Stimulated activated naive CD4-positive, alpha-beta T cell (primary cell): ENCODE measurements around the gene MCF2L.
"Not testable (repeated sequence)": the region's sequence is repeated elsewhere in the genome, so short reads cannot be mapped to it uniquely, and the experiment has no call there.

Source experiments
- DNase-seq, 6 experiments: peaks; one replicate each; lab custom pipeline; 2025; lab: John Stamatoyannopoulos, UW

Gene MCF2L

DNA sequence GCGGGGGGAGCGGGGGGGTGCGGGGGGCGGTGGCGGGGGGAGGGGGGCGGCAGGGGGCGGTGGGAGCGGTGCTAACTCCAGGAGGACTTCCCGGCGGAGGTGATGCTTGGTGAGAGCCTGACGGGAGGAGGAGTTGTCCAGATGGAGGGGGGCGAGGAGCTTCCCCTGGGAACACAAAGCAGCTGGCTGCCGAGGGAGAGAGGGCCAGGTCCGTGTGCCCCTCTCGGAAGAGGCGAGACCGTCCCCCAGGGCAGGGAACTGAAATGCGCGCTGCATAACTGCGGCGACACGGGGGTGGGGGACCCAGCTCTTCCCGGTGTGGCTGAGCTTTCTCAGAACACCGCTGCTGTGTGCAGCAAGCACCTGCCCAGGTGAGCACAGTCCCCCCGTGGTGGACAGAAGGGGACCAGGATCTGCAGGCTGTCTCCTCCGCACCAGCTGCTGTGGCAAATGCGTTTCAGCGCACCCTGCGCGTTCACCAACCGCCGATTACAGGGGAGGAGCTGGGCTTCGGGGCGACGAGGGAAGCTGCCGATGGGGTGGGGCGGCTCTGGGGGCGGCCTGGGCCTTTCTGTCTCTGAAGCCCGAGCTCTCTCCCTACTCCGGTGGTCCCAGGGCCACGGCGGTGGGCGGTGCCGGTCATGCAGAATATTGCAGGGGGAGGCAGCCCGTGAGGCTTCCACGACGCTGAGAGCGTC lies 81.9 kb downstream of the MCF2L start:
- no peak for DNase-seq

DNA sequence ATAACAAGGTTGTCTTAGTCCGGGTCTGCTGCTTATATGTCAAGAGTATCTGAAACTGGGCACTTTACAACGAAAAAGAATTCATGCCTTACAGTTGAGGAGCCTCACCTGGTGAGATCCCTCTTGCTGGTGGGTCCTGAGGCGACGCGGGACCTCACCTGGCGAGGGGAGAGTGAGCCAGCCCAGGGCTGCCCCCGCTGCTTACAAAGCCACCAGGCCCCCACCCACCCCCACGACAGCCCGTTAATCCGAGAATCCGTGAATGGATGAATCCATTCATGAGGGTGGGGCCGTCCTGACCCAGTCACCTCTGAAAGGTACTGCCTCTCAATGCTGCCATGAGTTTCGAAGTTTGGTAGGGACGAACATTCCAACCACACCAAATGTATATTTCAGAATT lies 82.6 kb downstream of the MCF2L start:
- no peak for DNase-seq

DNA sequence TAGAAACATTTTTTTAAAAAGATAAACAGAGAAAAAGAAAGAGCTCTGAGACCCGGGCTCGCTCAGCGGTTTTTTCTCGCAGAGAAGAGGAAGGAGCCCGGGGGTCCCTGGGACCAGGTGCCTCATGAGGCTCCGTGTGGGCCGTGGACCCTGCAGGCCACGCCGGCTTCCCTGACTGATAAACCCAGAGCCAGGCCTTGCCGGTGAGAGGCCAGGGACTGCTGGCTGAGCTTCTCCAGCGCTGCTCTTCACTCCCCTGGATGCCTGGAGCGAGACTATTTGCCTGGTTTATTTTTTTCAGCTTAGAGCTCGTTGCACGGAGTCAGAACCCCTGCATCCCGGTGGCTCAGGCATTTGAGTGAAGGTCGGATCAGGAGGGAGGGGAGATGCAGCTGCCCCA lies 83.2 kb downstream of the MCF2L start:
- no peak for DNase-seq

DNA sequence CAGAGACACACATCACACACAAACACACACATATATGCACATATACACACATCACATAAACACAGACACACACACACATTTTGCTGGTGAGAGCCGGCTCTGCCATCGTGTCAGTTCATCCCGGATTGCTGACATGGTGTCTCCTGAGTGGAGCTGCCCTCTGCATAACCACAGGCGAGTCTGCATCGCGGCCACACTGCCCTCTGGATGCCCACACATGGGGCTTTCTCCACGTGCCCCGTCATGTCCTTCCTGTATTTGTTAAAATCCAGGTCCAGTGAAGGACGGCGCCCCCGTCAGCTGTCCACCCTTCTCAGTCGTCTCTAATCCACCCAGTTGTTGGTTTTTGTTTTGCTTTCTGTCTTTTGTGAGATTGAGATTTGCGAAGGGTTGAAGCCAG lies 84.0 kb downstream of the MCF2L start:
- no peak for DNase-seq

DNA sequence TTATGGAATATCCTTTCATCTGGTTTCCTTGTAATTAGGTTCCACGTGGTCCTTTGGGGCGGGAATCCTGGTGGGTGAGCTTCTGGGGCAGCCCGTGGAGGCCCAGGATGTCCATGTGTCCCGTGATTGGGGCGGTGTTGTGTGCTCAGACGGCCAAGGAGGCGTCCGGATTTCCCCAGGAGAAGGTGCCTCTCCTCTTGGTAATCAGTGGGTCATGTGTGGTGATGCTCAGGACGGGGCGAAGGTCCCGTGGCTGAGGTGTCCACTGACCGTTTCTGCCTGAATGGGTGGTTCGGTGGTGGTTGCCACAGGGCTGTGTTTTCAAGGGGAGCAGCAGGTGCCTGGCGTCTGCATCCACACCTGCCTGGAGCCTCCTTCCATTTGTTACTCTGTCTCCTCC lies 84.4 kb downstream of the MCF2L start:
- no peak for DNase-seq

DNA sequence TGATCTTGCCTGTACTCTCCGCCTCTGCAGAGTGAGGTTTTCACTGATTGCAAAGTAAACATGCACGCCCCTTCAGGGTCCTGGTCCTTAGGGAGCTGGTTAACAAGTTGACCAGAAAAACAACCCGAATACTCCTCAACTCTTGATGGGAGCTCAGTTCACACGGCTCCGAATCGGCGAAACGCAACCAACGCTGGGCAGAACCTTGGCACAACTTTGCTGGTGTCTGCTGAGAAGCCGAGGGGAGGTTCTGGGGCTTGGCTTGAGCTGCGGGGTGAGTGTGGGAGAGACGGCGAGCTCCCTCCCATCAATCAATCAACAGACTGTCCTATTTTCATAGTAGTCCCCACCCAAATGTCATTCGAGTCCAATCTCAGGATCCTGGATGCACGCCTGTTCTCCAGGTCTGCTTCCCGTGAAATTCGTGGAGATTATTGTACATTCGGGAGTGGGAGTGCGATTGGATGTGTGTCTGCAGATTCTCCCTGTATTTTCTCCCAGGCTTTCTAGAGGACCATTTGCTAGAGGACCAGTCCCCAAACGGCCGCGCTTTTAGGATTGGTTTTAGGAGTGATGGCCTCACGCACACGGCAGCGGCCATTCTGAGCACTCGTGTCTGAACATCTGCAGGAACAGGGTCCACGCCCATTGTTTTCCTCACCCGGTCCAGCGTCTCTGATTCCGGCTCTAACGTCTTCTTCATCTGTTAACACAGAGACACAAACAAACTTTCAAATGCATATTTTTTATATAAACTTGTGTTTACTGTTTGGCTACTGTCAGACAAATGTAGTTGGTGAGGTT lies 85.0 kb downstream of the MCF2L start:
- DNase-seq = no peak

DNA sequence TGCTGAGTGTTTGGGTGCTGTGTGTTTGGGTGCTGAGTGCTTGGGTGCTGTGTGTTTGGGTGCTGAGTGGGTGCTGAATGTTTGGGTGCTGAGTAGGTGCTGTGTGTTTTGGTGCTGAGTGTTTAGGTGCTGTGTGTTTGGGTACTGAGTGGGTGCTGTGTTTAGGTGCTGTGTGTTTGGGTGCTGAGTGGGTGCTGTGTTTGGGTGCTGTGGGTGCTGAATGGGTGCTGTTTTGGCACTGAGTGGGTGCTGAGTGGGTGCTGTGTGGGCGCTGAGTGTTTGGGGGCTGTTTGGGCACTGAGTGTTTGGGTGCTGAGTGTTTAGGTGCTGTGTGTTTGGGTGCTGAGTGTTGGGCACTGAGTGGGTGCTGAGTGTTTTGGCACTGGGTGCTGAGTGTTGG lies 88.1 kb downstream of the MCF2L start:
- DNase-seq = no peak

DNA sequence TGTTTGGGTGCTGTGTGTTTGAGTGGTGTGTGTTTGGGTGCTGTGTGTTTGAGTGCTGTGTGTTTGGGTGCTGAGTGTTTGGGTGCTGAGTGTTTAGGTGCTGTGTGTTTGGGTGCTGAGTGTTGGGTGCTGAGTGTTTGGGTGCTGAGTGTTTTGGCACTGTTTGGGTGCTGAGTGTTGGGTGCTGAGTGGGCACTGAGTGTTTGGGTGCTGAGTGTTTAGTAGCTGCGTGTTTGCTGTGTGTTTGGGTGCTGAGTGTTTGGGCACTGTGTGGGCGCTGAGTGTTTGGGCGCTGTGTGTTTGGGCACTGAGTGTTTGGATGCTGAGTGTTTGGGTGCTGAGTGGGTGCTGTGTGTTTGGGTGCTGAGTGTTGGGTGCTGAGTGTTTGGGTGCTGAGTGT lies 88.5 kb downstream of the MCF2L start:
- DNase-seq = not testable (repeated sequence)

DNA sequence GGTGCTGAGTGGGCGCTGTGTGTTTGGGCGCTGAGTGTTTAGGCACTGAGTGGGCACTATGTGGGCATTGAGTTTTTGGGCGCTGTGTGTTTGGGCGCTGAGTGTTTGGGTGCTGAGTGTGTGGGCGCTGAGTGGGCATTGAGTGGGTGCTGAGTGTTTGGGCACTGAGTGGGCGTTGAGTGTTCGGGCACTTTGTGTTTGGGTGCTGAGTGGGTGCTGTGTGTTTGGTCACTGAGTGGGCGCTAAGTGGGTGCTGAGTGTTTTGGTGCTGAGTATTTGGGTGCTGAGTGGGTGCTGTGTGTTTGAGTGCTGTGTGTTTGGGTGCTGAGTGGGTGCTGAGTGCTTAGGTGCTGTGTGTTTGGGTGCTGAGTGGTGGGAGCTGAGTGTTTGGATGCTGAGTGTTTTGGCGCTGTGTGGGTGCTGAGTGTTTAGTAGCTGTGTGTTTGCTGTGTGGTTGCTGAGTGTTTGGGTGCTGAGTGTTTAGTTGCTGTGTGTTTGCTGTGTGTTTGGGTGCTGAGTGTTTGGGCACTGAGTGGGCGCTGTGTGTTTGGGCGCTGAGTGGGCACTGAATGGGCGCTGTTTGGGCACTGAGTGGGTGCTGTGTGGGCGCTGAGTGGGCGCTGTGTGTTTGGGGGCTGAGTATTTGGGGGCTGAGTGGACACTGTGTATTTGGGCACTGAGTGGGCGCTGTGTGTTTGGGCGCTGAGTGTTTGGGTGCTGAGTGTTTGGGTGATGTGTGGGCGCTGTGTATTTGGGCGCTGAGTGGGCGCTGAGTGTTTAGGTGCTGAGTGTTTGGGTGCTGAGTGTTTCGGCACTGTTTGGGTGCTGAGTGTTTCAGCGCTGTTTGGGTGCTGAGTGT lies 89.3 kb downstream of the MCF2L start:
- no peak for DNase-seq

DNA sequence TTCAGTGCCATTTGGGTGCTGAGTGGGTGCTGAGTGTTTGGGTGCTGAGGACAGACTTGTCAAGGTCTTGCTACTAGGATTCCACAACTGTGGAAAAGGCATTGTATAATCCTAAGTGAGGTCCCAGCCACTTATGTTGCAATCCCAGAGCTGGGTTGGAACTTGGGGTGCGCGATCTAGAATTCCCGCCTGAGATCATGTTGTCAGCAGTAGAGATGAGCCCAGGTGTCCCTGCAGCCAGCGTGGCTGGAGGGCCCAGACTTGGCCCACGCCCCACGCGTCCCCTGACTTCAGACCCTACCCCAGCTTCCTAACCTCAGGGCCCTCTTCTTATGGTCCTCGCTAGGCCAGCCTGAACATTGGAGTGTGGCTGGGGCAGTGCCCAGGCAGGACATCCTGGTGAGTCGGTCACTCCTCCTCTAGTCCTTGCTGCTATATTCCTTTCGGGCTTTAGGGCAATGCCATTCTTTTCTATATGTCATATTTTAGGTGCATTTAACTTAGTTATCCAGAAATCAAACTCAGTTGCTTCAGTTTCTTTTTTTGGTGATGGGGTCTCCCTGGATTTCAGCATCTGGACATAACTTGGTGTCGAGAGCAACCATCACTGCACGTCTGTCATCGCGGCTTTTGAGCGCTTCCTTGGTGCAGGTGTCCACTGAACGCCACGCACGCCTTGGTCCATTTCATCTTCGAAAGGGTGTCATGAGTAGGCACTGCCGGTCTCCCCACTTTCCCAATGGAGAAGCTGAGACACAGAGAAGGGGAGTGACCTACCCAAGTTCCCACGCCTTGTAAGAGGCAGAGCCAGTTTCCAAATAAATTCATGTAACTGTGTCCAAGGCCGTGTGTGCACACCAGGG lies 90.2 kb downstream of the MCF2L start:
- no peak for DNase-seq

DNA sequence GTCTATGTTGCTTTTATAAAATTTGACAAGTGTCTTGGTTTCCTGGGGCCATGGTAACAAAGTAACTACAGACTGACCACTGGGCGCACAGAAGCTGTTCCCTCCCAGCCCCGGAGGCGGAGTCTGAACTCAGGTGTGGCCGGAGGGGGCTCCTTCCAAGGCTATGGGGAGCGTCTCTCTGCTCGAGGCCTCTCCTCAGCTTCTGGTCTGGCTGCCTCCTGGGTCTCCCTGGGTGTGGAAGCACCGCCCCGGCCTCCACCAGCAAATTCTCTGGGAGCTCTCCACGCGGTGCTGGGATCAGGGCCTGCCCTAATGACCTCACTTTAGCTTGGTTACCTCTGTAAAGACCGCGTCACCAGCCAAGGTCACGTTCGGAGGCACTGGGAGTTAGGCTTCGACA lies 90.9 kb downstream of the MCF2L start:
- no peak for DNase-seq

DNA sequence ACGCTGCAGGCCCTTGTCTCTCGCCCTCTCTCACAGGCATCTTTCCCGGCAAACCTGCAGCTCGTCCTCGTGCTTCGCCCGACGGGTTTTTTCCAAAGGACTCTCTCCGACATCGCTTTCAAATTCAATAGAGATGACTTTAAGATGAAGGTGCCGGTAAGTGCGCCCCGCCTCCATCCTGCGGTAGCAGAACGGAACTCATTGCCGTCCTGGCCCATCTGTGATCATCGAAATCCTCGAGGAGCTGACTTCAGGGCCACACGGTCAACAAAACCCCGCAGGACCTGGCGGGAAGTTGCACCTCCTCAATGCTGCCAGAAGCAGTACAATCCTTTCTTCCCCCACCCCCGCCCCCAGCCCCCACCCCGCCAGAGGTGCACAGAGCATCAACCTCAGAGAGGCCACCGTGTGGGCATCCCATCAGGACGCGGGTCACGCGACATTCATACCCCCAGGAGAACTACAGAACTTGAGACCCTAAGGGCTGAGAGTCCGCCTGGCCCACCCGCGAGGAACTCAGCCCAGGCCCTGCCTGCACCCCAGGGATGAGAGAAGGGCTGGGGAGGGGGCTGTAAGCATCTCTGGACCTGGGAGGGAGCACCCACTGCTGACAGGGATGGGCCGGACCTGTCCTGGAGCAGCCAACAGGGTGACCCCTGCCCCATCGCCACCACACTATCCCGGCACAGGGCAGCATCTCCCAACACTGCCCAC lies 91.7 kb downstream of the MCF2L start:
- no peak for DNase-seq

DNA sequence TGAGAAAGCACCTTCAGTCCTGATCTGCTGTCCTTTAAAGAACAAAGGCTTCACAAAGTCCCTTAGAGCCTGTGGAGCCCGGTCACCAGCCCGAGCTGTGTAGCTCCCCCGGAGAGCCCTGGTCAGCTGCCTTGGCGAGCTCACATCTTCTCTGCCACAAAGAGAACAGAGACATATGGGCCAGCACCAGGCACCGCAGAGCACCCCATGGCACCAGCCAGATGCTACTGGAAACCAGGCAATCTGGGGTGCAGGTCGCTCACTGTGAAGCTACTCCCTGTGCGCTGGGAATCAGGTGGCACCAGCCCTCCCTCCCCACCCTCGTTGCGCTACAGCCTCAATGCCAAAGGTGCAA lies 92.2 kb downstream of the MCF2L start:
- no peak for DNase-seq

DNA sequence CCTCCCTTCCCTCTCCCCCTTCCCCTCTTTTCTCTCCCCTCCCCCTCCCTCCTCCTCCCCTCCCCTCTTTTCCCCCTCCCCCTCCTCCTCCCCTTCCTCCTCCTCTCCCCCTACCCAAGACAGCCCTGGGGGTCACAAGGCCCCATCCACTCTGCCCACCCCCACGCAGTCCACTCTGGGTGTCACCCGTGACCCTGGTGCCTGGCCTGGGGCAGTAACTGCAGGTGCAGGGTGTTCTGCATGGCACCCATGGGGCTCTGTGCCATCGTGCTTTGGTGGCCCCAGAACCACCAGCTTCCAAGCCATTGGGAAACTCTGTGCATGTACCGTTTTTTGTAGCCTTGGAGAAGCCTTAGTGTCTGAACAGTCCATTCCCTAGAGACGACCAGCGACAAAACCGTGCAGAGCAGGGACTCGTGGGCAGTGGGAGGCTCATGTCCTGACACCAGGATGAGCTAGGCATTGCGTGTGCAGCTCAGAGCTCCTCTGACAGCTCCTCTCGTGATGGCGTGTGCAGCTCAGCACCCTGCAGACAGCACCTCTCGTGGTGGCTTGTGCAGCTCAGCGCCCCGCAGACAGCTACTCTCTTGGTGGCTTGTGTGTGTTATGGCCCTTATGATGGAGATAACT lies 92.9 kb downstream of the MCF2L start:
- DNase-seq = no peak

DNA sequence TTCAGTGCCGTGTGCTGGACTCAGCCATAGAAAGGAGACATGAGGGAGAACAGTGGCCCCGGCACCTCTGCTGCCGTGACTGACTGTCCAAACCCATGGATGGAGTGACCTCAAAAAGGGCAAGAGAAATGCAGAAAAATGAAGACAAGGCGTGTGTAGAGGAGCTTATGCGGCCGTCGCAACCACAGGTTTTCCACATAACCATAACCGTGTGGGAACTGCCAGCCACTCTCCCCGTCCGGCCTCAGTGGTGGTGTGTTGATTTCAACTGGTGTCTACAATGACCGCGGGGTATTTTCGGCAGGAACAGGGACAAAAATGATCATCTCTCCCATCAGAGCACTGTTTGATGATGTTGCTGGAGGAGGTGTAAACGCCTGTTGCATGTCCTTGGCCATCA lies 93.7 kb downstream of the MCF2L start:
- no peak for DNase-seq

DNA sequence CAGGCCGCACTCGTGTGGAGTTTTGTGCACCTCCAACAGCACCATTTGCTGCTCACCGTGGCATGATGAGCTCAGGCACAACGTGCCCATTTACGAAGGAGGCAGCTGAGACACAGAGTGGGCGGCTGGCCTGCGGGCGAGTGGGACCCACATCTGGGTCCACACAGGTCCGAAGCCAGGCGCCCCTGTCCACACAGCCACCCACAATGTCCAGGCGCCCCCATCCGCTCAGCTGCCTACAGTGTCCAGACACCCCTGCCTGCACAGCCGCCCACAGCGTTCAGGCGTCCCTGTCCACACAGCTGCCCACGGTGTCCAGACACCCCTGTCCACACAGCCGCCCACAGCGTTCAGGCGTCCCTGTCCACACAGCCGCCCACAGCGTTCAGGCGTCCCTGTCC lies 94.1 kb downstream of the MCF2L start:
- DNase-seq = no peak

DNA sequence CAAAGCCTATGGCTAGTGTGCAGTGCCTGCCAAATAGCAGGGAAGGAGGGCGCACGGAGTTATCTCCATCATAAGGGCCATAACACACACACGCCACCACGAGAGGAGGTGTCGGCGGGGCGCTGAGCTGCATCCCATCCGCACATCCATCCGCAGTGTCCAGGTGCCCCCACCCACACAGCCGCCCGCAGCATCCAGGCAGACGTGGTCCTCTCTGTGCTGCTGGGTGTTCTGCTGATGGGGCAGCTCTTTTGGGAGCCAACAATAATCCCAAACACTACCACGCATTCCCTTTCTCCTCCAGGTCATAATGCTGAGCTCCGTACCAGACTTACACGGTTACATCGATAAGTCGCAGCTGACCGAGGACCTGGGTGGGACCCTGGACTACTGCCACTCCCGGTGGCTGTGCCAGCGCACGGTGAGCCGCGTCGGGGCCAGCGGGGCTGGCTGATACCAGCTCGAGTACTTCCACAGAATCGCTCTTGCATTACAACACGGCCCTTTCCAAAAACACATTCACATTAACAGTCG lies 95.1 kb downstream of the MCF2L start:
- no peak for DNase-seq

DNA sequence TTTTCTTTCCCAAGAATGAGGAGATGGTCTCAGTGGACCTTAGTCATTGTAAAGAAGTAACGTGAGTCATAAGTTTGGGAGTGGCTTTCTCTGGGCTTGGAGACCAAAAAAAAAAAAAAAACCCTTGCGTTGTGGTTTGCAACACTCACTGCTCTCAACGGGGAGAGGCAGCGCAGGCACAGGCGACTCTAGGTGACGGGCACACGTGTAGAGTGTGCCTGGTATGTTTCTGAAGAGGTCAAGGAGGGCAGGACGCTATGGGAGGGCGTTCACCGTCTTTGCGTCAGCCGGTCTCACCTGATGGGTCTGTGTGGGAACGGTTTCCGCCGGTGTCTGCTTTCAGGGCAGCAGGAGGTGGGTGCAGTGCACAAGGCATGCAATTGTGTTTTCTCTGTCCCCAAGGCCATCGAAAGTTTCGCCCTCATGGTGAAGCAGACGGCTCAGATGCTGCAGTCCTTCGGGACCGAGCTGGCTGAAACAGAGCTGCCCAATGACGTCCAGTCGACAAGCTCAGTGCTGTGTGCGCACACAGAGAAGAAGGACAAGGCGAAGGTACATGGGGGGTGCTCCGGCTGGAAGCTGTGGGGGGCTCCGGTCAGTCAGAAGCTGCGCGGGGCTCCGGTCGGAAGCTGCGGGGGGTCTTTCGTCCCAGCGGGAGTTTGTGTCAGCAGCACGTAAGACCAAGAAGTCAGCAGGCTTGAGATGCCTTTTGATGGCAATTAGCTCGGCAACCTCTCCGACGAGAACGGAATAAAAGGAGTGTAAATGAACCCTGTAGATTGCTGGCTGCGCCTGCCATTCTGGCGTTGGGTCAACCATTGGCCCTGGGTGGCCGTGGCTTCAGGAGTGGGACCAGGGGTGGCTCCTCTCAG lies 95.8 kb downstream of the MCF2L start:
- DNase-seq = no peak

DNA sequence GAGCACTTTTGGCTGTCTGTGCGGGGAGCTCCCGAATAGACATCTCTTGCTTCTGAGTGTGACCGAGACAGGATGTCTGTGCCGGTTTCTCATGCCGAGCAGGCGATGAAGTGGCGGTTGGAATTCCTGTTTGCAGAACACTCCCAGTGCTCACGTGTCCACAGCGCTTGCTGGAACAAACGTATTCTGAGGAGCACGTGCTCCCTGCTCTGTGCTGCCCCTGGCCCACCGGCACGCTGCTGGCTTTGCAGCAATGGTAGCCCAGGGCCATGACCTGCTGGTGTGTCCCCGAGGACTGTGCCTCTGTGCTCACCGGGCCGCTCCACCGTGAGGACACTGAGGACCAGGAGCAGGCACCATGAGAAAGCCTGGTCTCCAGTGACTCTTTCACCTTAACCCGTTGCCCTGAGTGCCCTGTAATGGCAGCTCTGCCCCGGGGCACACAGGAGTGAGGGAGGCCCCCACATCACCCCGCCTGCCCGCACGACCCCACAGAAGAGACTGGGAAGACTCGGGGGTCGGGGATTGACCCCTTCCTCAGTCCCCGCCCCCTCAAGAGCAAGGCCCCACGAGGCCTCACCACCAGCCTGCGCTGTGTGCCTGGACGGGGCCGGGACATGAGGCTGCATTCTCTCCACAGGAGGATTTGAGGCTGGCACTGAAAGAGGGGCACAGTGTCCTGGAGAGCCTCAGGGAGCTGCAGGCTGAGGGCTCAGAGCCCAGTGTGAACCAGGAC lies 96.6 kb downstream of the MCF2L start:
- DNase-seq = no peak
